ENCODE data around the gene PHLDB1. TPM values are rescaled to one million over a fixed set of nuclear protein-coding genes. Genes with fewer than 3 reads are reported as not detected.

PHLDB1 gene
- polyA plus RNA-seq, 1 of the 3 experiments (the other 2 are of a cell fraction) = 89.4 TPM

DNA sequence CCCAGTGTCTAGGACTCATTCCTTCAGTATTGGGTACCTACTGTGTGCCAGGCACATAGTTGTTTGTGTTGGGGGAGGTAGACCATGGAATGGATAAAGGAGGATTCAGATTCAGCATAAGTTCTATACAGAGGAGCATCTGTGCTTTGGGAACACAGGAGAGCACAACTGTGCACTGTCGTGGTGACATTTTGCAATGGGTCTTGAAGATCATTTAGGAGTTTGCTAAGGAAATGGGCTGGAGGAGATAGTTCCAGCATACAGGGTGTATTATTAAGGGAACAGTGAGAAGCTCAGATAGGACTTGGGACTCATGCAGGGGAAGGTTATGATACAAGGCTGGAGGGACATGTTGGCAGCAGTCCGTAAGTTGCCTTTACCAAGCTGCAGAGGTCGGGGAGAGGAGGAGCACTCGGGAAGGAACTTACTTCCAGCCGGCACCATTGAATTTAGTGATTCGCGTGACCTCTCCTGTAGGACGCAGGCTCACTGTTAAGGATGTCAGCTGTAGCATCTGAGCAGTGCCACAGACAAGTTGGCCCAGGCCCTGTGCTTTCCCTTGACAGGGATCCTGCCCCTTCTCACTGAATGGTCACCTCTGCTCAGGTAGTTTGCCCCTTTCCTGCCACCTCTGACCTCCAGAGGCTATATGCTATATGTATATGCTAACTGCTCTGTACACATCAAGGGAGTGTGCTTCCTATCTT, 46.4 kb downstream of the PHLDB1 start:
- Histone ChIP-seq H3F3A (replicated peaks; ENCODE audit: insufficient read depth) (peaks cover 38% of the 10 kb centered on the region), H3K9me3 (no peaks in the 10 kb centered on the region), H3K4me1 (ENCODE audit: control insufficient read depth in 1 of 2, insufficient read depth in 2 of 2, low read depth in 1 of 2, low read length in 1 of 2) (peaks cover 0 to 1% of the 10 kb centered on the region in 2 experiments; a peak in 1 of 4 replicates), H3K79me2 (ENCODE audit: insufficient read depth) (no peaks in the 10 kb centered on the region), H3K27ac (ENCODE audit: low read depth in 2 of 2, low read length in 1 of 2) (no peak overlapping the region), H3K4me2 (no peak overlapping the region), H3K9me2 (no peaks in the 10 kb centered on the region), H3K9ac (no peak overlapping the region), H3K27me3 (ENCODE audit: insufficient read depth) (no peaks in the 10 kb centered on the region), H3K4me3 (ENCODE audit: low read depth in 2 of 2, low read length in 1 of 2) (no peak overlapping the region), H2AFZ (ENCODE audit: low read depth) (no peak overlapping the region), H3K36me3 (replicated peaks in 1 of 2; ENCODE audit: control insufficient read depth in 1 of 2, insufficient read depth in 2 of 2, low read length in 1 of 2) (peaks cover 66 to 78% of the 10 kb centered on the region in 2 experiments), H4K20me1 (ENCODE audit: insufficient read depth) (peaks cover 18% of the 10 kb centered on the region)
- POLR2A ChIA-PET = no interaction called here
- CTCF ChIA-PET = interaction anchor here (0.9 to 1.6 kb wide), 4 partner anchors 10 to 53 kb away, joined by 3 to 4 read pairs (median 3); no protein-coding TSS in a partner anchor
- TF ChIP-seq GATA2 (CRISPR knock-in tag; IDR thresholded peaks at IDR 0.05) = no peak
- no peak for TF ChIP-seq MEF2A (IDR thresholded peaks at IDR 0.05; ENCODE audit: borderline replicate concordance, low read depth)
- TF ChIP-seq, protein P1, sequence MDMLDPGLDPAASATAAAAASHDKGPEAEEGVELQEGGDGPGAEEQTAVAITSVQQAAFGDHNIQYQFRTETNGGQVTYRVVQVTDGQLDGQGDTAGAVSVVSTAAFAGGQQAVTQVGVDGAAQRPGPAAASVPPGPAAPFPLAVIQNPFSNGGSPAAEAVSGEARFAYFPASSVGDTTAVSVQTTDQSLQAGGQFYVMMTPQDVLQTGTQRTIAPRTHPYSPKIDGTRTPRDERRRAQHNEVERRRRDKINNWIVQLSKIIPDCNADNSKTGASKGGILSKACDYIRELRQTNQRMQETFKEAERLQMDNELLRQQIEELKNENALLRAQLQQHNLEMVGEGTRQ (IDR thresholded peaks at IDR 0.05; ENCODE audit: borderline replicate concordance, low read depth, low read length) = no peak
- no peak for DNase-seq
- WGBS (ENCODE audit: low lambda C conversion rate) = 93% methylated on average over 6 of the region's 8 CpGs

DNA sequence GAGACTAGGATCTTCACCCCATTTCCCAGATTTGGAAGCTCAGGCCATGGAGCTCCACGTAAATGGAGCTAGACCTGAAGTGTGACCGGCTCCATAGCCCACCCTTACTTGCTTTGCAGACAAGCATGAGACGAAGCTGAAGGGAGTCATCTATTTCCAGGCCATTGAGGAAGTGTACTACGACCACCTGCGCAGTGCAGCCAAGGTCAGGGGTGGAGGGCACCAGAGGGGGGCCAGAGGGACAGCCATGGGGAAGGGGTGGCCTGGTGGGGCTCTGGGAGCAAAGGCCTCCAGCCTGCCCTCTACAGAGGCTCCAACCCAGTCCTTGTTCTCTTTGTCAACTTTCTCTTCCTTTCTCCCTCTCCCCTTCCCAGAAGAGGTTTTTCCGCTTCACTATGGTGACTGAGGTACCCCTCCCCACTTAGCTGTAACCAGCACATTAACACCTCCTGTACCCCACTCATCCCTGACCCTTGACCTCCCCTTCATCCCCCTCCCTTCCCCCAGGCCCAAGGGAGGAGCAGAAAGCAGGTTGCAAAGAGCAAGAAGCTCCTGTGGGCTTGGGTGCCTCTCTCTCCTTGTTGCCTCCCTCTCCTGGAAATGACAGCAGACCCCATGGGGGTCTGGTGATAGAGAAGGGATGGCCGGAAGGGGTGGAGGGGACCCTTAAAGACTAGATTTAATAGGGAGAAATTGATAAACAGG, 48.2 kb downstream of the PHLDB1 start:
- TF ChIP-seq, protein P1 (IDR thresholded peaks at IDR 0.05; ENCODE audit: borderline replicate concordance, low read depth, low read length) = no peak
- TF ChIP-seq GATA2 (CRISPR knock-in tag; IDR thresholded peaks at IDR 0.05) = no peak
- DNase-seq = no peak
- no peaks in the 10 kb centered on the region for H3K79me2 ChIP-seq (ENCODE audit: insufficient read depth)
- WGBS (ENCODE audit: low lambda C conversion rate) = 88% methylated on average over 7 of the region's 7 CpGs
- H3F3A ChIP-seq (replicated peaks; ENCODE audit: insufficient read depth) = peaks cover 49% of the 10 kb centered on the region
- no peaks in the 10 kb centered on the region for H3K9me2 ChIP-seq
- peaks cover 21% of the 10 kb centered on the region for H4K20me1 ChIP-seq (ENCODE audit: insufficient read depth)
- H2AFZ ChIP-seq (ENCODE audit: low read depth) = no peak overlapping the region
- peaks cover 0 to 12% of the 10 kb centered on the region in 2 experiments; a peak in 1 of 4 replicates for H3K4me1 ChIP-seq (ENCODE audit: control insufficient read depth in 1 of 2, insufficient read depth in 2 of 2, low read depth in 1 of 2, low read length in 1 of 2)
- no peaks in the 10 kb centered on the region for H3K9me3 ChIP-seq
- no peak overlapping the region for H3K4me2 ChIP-seq
- CTCF ChIA-PET = interaction anchor here (1.2 to 9.6 kb wide), 3 partner anchors 12 to 61 kb away, joined by 4 to 144 read pairs (median 79); partner anchors contain the start of gene PHLDB1
- POLR2A ChIA-PET = no interaction called here
- H3K27me3 ChIP-seq (ENCODE audit: insufficient read depth) = no peaks in the 10 kb centered on the region
- H3K36me3 ChIP-seq (replicated peaks in 1 of 2; ENCODE audit: control insufficient read depth in 1 of 2, insufficient read depth in 2 of 2, low read length in 1 of 2) = peaks cover 48 to 63% of the 10 kb centered on the region in 2 experiments
- no peak overlapping the region for H3K9ac ChIP-seq
- no peak overlapping the region for H3K27ac ChIP-seq (ENCODE audit: low read depth in 2 of 2, low read length in 1 of 2)
- no peak overlapping the region for H3K4me3 ChIP-seq (ENCODE audit: low read depth in 2 of 2, low read length in 1 of 2)

DNA sequence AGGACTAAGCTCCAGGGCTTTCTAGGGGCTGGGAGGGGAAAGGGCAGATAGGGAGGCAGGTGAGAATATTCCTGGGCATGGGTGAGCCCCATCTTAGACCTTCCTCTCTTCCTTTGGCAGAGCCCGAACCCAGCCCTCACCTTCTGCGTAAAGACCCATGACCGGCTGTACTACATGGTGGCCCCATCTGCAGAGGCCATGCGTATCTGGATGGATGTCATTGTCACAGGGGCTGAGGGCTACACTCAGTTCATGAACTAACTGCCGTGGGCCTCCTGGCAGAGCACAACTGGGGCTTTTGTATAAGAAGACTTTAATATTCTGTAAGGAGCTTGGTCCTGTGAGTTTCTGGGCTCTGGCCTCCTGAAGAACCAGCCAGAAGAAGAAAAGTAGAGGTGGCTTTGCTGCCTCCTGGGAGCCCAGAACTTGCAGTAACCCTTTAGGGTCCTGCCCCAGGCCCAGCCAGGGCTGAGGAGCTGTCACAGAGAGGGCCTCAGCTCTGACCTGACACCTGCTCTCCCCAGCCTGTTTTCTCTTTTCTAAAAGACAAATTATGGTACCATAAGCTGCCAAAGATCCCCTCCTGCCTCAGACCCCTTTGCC, 49.2 kb downstream of the PHLDB1 start:
- Histone ChIP-seq H3F3A (replicated peaks; ENCODE audit: insufficient read depth) (peaks cover 49% of the 10 kb centered on the region), H3K9me3 (no peaks in the 10 kb centered on the region), H3K4me1 (ENCODE audit: control insufficient read depth in 1 of 2, insufficient read depth in 2 of 2, low read depth in 1 of 2, low read length in 1 of 2) (peaks cover 0 to 12% of the 10 kb centered on the region in 2 experiments; a peak in 1 of 4 replicates), H3K27me3 (ENCODE audit: insufficient read depth) (no peaks in the 10 kb centered on the region), H3K9ac (no peak overlapping the region), H3K4me3 (ENCODE audit: low read depth in 2 of 2, low read length in 1 of 2) (no peak overlapping the region), H3K4me2 (no peak overlapping the region), H3K36me3 (replicated peaks in 1 of 2; ENCODE audit: control insufficient read depth in 1 of 2, insufficient read depth in 2 of 2, low read length in 1 of 2) (peaks cover 41 to 59% of the 10 kb centered on the region in 2 experiments), H4K20me1 (ENCODE audit: insufficient read depth) (peaks cover 21% of the 10 kb centered on the region), H2AFZ (ENCODE audit: low read depth) (no peak overlapping the region), H3K27ac (ENCODE audit: low read depth in 2 of 2, low read length in 1 of 2) (no peak overlapping the region), H3K9me2 (no peaks in the 10 kb centered on the region), H3K79me2 (ENCODE audit: insufficient read depth) (no peaks in the 10 kb centered on the region)
- WGBS (ENCODE audit: low lambda C conversion rate) = 100% methylated on average over 1 of the region's 5 CpGs
- no peak for DNase-seq
- ChIA-PET CTCF (interaction anchor here (1.3 to 9.6 kb wide), 7 partner anchors 12 to 274 kb away, joined by 4 to 144 read pairs (median 8); partner anchors contain the start of gene PHLDB1), POLR2A (interaction anchor here (0.5 to 0.8 kb wide), 2 partner anchors 8 to 378 kb away, joined by 3 read pairs; no protein-coding TSS in a partner anchor)
- TF ChIP-seq SIN3A (IDR thresholded peaks at IDR 0.05; ENCODE audit: borderline replicate concordance, low read depth, low read length) = no peak
- TF ChIP-seq FOXJ3 (CRISPR knock-in tag; IDR thresholded peaks at IDR 0.05) = no peak
- TF ChIP-seq RAD21 (IDR thresholded peaks at IDR 0.05; ENCODE audit: low read length) = no peak
- no peak for TF ChIP-seq EP300 (IDR thresholded peaks at IDR 0.05; ENCODE audit: borderline replicate concordance in 1 of 2, low read depth in 1 of 2, low read length in 1 of 2)
- no peak for TF ChIP-seq POLR2AphosphoS5 (IDR thresholded peaks at IDR 0.05; ENCODE audit: low read depth, low read length)
- TF ChIP-seq SMC3 (IDR thresholded peaks at IDR 0.05; ENCODE audit: low read depth, low read length) = no peak
- no peak for TF ChIP-seq GABPA (IDR thresholded peaks at IDR 0.05; ENCODE audit: low read depth)
- TF ChIP-seq FOXM1 (IDR thresholded peaks at IDR 0.05; ENCODE audit: low read depth) = no peak
- TF ChIP-seq, protein P2, sequence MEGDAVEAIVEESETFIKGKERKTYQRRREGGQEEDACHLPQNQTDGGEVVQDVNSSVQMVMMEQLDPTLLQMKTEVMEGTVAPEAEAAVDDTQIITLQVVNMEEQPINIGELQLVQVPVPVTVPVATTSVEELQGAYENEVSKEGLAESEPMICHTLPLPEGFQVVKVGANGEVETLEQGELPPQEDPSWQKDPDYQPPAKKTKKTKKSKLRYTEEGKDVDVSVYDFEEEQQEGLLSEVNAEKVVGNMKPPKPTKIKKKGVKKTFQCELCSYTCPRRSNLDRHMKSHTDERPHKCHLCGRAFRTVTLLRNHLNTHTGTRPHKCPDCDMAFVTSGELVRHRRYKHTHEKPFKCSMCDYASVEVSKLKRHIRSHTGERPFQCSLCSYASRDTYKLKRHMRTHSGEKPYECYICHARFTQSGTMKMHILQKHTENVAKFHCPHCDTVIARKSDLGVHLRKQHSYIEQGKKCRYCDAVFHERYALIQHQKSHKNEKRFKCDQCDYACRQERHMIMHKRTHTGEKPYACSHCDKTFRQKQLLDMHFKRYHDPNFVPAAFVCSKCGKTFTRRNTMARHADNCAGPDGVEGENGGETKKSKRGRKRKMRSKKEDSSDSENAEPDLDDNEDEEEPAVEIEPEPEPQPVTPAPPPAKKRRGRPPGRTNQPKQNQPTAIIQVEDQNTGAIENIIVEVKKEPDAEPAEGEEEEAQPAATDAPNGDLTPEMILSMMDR (IDR thresholded peaks at IDR 0.05) = no peak
- no peak for TF ChIP-seq FOSL2 (IDR thresholded peaks at IDR 0.05; ENCODE audit: borderline replicate concordance, low read depth)

Measured in SK-N-SH (cell line).